T-helper 1 cell (primary cell): ENCODE measurements around the gene KCNJ1.

Source experiments
- DNase-seq, 5 donors: peaks; one replicate each; pipeline ENCODE4 v3.0.0-alpha.2; 2012 to 2020

Gene KCNJ1

DNA sequence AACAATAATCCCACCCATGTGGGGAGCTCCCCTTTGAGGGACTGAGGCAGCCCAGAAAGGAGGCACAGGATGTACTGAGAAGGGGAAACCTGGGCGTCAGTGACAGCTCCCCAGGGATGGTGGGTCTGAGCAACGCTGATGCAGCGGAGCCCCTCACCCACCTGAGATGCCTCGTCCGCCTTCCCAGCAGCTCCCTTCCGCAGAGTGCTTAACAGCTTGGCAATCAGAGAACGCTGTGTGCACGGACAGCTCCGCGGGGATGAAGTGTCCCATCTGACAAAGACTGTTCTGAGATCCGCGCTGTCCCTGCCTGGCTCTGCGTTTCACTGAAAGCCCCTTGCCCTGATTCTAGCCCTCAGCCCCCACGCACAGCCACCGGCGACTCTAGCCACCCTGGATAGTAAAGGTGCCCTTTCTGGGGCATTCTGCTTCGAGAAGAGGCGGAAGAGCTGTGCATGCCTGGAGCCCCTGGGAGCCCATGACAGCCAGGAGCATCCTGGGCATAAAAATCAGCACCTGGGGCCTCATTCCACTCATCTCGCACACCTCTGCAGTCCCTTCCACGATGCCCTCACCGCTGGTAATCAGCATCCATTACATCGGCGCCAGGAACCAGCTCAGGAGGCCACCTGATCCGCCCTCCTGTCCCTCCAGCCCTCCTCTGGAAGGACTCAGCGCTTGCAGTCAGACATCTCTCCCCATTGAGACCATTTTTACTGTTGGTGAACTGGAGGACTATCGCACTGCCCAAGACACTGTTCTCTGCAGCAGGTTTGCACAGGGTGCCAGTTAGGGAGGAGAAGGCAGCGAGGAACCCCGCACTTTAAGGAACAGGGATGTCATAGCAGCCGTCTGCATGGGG lies 34.8 kb upstream of the KCNJ1 start:
- DNase-seq: no peak

DNA sequence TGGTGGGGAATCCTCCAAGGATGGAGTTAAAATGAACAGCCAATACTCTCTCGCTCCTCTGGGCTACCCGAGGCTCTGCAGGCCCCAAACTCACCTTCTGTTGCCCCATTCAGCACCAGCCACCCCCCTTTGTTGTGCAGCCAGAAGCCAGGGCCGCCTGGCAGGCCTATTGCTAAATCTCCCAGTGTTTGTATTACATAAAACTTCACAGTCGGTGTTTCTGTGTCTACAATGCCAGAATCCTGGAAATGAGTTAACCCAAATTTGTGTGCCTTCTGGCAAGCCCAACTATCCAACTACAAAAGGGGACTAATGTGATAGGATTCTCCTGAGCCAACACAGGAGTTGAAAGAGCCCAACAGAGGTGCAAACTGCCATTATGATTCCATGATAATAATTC lies 33.4 kb upstream of the KCNJ1 start:
- DNase-seq: no peak

DNA sequence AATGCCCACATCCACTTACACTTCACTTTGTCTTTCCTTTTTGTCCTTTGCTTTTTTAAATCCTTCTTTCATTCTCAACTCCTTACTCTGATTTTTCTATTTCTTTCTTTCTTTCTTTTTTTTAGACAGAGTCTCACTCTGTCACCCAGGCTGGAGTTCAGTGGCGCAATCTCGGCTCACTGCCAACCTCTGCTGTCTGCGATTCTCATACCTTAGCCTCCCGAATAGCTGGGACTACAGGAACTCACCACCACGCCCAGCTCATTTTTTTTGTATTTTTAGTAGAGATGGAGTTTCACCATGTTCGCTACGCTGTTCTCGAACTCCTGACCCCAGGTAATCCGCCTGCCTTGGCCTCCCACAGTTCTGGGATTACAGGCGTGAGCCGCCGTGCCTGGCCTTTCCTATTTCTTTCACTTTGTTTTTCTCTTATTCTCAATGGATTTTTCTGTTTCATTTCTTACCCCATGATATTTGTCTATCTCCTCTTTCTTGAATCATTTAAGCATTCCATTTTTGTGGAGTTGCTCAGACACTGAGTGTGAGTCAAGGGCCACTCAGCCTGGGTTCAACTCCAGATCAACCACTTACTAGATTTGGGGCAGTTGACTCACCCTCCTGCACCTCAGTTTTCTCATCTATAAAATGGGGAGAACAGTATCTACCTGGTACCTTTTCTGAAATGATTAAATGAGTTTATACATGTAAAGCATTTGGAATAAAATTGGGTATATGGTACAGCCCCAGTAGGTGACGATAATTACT lies 31.7 kb upstream of the KCNJ1 start:
- no peak for DNase-seq

DNA sequence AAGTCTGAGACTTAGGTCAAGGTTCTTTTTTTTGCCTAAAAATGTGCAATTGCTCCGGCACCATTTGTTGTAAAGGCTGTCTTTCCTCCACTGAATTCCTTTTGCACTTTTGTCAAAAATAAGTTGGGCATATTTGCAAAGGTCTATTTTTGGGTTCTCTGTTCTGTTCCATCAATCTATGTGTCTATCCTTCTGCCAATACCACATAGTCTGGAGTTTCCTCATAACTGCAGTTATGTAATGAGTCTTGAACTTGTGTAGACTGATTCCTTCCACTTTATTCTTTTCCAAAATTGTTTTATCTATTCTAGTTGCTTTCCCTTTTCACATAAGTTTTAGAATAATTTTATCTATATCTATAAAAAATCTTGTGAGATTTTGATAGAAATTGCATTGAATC lies 30.7 kb upstream of the KCNJ1 start:
- no peak for DNase-seq

DNA sequence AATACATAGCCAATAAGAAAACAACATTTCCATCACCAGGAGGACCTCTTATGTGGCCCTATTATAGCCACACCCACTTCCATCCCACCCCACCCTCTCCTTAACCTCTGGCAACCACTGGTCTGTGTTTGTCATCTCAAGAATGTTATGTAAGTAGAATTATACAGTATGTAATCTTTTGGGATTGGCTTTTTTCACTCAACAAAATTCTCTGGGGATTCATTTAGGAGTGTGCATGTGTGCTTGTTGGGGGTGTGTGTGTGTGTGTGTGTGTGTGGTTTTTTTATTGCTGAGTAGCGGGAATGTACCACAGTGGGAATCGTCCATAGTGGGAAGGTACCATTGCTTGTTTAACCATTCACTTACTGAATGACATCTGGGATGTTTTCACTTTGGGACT lies 29.3 kb upstream of the KCNJ1 start:
- no peak for DNase-seq

DNA sequence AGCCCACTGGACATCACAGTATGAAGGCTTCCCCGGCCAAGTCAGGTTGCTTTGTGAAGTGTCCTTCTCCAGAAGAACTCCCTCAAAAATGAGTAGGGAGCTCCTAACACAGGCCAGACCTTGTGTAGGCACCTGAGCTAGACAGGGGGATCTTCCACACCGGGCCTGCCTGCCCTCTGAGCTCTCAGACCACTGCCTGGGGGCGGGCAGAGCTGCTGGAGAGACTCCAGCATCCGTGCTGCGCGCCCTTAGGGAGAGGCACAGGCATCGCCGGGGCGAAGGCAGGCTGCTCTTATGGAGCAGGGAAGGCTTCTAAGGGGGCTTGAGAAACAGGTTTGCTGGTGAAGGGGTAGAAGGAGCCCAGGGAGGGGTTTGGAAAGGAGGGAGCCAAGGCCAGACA lies 28.4 kb upstream of the KCNJ1 start:
- no peak for DNase-seq

DNA sequence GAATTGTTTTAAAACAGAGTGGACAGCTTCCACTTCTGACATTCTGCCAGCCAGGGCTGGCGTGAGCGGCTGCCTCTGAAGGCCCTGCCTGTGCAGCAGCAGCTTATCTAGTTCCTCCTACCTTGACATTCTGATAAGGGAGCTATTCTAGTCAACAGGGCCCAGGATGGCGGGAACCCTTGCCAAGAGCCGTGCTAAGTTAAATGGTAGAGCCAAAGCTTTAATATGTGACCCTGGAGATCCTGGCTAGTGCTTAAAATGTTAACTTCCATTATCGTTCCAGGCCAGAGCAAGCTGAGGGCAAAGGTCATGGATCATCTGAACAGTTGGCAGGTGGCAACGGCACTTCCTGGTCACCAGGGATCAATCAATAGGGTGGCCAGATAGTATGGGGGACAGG lies 27.6 kb upstream of the KCNJ1 start:
- no peak for DNase-seq

DNA sequence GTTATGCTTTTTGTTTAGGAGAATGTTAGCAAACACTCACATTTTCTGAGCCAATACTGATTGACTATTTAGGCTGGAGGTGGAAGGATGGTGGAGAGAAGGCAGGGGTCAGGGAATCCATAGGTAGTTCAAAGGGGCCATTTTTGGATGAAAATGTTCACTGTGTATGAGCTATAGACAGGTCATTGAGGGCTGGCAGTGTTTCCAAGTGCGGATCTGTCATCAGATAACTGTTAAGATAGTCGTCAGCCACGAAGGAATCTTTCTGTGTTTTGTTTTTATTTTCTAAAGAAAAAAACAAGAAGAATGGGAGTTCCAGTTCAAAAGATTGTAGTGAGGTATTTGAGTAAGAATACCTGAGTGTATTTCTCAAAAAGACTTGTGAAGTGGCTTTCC lies 27.2 kb upstream of the KCNJ1 start:
- DNase-seq: no peak

DNA sequence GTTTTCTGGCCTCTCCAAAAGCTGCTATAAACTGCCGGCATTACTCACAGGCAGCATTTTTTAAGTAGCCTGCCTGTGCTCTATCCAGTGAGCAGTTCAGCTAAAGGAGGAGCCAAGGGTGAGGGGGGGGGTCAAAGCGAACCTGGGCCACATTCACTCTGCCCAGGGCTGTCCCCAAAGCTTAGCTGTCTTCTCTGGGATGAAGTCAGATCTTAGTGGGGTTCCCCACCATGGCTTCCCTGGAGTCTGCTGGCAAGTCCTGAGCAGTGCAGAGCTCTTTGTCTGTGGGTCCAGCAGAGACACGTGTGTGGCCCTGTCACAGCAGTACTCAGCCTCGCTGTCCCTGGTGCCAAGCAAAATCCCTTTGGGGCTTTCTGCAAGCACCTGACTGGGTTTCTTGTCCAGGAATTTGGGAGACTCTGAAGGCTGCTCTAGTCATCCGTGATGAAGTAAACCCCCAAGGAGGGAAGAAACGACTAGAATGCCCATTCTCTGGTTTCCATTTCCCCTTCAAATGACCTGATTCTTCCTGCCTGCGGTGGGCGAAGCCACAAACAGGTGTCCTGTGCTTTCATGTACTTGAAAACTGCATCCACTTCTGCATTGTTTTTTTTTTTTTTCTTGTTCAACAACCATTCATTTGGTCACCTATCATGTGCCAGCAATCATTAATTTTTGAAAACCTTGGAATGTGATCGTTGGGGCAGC lies 26.6 kb upstream of the KCNJ1 start:
- no peak for DNase-seq

DNA sequence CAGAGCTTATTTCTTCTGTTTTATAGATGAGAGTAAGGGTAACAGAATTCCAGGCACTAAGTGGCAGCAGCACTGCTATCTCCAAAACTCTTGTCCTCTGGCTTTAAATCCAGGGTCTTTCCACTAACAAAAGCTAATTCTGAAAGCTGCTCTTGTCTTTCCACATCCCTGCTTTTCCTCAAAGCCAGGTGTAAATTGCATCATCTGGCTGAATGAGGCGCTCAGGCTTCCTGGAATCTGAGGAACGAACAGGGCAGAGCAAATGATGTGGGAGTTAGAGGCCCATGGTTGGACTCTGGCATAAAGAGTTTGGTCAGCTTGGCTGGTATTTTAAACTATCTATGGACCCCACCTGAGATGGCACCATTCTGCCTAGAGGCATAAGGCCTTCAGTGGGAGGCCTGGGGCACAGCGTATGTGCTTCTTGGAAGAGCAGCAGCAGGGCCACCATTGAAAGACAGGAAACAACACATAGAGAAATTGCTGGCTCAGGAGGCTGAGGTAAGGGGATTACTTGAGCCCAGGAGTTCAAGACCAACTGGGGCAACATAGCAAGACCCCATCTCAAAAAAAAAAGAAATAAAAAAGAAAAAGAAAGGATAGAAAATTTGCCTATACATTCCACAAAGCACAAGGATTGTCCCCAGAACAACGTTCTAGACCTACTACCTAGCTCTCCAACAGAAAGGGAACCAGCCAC lies 25.9 kb upstream of the KCNJ1 start:
- DNase-seq: no peak

DNA sequence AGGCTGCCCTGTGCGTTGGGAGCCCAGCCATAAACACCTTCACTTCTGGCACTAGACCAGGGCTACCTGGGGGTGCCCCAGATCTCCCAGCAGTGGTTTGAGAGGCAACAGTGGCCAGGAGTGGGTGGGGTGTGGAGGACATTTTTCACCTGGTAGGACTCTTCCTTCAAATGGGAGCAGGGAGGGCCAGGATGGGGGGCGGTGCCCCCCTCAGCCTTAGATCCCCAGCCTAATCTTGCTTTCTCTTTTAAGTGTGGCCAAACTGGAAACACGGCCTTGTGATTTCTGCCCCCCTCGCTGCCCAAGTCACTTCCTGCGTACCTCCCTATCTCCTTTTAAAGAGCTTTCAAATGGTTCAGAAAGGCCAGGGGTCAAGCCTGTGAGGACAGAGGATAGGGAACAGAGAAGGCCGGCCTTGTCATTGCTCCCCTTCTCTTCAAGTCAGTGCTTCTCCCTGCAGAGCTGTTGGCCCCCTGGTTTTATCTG lies 24.9 kb upstream of the KCNJ1 start:
- no peak for DNase-seq

DNA sequence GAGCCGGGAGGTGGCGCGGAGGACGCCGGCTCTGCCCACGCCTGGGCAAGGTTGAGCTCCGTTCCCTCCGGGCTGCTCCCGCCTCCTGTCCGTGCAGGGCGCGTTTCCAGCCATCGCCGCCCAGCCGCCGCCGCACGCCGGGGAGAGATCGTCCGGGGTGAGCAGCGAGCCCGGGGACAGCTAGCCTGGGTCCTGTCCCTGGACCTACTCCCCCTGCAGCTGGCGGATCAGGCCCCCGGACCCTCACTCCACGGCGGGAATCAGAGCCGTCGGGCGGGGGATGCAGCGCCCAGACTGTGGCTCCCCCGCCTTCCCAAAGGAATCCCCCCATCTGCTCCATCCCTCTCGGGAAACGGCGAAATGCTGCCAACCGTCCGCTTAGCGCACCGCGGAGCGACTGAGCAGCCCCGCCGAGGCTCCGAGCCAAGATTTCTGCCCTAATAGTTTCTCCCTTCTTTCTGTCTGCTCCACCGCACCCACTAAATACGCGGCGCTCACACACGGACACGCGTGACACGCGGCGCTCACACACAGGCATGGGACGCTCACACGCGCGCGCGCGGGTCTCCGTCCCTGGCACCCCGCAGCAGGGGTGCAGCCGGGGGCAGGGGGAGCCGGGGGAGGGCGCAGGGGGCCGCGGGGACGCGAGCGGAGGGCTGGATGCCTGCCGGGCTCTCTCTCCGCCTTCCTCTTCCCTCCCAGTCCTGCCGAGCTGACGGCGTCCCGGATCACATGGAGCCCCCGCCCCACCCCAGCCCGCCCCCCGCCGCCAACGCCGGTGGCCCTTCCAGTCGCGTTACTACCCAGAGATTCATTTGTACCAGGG lies 23.7 kb upstream of the KCNJ1 start, which contains the start of gene KCNJ5:
TSS of gene KCNJ5 (plus strand) at position 814 of the 826 bp plus-strand sequence. CDS start 19,918 bp downstream, outside the sequence.
- DNase-seq: no peak

DNA sequence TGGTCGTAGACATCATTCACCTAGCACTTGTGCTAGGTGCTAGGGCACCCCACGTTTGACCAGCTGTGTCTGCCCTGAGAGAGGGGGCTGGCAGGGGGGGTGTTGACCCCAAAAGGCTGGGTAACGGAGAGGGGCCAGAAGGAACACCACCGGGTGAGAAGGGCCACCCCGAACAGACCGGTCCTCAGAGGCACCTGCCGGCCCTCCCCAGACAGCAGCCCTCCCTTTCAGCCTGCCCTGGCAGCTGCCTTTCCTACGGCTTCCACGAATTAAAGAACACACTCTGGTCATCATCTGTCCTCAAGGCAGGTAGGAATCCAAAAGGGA lies 23.1 kb upstream of the KCNJ1 start:
- no peak for DNase-seq

DNA sequence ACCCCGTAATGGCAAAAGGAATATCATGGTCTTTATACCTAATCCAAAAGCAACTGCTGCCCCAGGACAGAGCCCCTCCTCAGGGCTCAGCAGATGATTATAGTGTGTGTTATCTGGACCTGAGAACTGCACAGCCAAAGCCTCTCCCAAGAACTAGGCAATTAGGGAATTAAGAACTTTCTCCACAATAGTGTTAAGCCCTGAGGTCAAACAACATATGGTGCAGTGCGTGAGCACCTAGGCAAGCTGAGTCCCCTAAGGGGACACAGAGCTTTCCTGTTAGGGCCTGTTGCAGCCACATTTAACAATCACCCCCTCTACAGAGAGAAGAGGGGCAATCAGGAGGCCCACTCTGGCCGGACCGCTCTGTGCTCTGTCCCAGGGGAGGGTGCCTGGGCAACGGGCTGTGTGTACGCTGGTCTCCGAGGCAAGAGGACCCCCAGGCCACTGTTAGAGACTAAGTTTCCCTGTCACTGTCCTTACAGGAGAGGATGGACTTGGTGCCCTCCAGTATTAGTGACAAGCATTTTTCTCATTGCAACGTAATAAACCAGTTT lies 22.6 kb upstream of the KCNJ1 start:
- no peak for DNase-seq

DNA sequence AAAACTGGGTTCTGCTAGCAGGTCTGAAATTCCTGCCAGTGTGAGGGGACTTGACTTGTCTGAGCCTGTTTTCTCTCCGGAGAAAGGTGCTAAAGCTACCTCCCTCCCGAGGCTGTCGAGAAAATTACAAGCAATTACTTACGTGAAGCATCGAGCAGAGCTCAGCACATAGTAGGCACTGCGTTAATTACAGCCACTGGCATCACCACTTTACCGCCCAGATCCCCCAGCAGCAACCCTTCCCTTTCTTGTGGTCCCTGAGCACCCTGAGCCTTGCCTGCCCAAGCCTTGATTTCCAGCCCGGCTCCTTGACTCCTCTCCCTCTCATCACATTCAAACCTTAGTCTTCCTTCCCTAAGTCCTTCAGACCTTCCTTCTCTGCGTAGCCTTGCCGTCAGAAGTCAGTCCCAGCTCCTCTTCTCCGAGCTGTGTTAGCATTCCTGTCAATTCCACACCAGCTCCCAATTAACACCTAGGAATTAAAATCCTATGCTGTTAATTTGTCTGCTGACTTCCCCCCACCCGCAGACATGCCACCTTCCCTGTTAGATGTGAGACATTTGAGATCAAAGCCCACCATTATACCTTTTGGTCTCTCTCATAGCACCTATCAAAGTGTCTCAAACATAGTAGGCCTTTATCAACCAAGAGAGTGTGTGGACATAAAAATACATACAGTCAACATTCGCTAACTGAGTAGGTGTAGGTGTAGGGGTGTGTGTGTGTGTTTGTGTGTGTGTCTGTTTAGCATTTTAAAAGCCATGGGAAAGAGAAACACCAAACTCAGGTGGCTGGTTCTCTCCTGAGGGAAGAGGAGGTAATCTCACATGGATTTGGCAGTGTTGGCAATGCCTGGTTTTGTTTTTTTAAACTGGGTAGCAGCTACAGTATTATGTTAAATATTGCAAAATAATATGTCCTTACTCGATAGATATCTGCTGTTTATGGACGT lies 21.2 kb upstream of the KCNJ1 start:
- no peak for DNase-seq

DNA sequence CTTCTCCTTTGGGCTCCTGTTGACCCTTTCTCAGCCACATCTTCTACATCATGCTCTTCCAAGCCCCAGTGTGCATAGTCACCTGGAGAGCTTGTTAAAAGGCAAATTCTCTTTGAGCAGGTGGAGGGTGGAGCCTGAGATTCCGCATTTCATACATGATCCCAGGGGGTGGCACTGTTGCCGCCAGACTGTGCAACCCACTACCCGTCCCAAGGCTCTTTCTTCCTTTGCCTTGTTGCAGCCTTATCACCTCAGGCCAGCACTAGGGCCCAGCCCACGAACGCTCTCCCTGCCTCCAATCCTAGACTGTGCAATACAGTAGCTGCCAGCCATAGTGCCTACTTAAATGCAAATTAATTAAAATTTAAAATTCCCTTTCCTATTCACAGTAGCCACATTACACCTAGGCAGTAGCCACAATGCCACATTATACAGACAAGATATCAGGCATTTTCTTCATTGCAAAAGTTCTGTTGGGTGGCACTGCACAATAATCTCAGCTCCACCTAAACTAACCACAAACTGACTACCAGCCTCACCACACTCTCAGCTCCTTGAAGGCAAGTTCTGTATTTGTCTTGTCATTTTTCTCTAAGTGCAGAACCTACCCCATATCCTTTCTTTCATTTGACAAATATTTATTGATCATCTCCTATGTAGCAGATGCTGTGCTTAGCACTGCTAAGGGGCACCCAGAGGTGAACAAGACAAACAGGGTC lies 19.5 kb upstream of the KCNJ1 start:
- no peak for DNase-seq

DNA sequence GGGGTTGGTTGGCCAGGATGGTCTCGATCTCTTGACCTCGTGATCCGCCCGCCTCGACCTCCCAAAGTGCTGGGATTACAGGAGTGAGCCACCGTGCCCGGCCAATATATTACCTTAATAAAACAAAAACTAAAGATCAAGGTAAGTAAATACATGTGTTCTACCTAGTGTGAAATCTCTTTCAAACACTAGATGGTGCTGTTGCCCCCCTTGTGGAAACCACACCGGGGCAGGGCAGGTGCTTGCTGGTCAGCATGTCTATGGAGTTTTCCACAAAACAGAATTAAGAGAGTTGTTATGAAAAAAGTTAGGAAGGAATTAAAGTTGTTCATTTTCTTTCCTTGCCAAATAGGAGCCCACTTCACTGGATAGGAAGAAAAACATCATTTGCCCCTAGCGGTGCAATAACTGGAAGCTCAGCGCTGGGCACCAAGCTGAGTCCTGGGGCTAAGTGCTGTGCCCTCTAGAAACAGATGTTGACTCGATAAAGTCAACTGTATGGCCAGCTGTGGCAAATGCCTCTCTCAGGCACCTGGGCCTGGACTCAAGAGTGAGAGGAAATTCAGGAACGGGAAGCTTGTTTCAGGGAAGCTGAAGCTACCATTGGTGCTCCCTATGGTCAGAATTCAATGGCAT lies 17.7 kb upstream of the KCNJ1 start:
- DNase-seq: peak in 3 of 5 donors; percentile 44 to 61 (median 44)

DNA sequence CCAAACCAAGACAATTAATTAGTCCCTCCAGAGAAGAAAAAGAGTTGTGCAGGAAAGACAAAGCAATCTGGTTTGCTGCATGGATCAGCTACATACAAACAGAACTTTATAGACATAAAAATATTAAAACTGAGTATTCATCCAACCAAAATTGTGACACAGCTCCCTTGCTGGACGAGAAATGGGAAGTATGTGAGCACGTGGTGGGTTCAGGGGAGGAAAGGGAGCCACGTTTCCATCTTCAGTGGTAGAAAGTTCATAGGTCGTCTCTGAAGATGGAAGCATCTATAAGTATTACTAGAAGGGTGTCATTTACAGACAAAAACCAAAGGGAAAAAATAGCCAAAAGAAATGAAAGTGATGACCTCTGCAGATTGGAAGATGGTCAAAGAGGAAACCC lies 17.0 kb upstream of the KCNJ1 start:
- DNase-seq: no peak

DNA sequence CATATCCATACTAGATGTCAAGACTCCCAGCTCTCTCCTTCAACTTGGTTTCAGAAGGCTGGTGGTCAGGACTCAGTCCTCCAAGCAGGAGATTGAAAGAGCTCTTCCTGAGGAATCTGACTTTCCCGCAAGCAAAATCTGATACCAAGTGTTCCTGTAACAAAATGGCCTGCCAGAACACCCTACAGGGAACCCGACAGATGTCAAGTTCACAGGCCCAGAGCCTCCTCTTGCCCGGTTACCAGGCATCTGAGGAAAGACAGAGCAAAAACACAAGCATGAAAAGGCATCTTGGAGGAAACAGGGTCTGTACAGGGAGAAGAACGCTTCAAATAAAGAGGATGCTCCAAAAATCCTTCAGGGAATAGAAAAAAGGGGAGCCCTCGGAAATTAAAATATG lies 15.4 kb upstream of the KCNJ1 start:
- no peak for DNase-seq
